A549 treated with RU486 at 1 μM for 4 hours (cell line): ENCODE data around the gene MYO7B. TPM values are rescaled to one million over a fixed set of nuclear protein-coding genes. Genes with fewer than 3 reads are reported as not detected.

Source experiments
- total RNA-seq: library from RNA; stranded (reverse); fragments of 200-300 nt; extraction: Qiagen RNA extraction; gene quantifications from 5 replicates; pipeline ENCODE4 v1.2.3, GENCODE V29; 2022; ENCODE audit warnings: low read depth

Gene MYO7B
- total RNA-seq: 0.09 to 0.28 TPM (median 0.22 TPM) in 4 of 5 replicates, not detected in the other

GRCh38 chr2:127535422-127535901 lies at the start of gene MYO7B:
Gene MYO7B (plus strand): TSS chr2:127535683. CDS start chr2:127559723, 24,040 bp downstream.

GRCh38 chr2:127526132-127527000 lies 9.1 kb upstream of the MYO7B start, which contains the start of gene IWS1:
Gene IWS1 (minus strand): TSS chr2:127526489. CDS start chr2:127526208, 281 bp downstream.

GRCh38 chr2:127645395-127646291 lies 110.2 kb downstream of the MYO7B start, which contains the start of gene GPR17:
Gene GPR17 (plus strand): TSS chr2:127646153. CDS start chr2:127650736, 4,583 bp downstream.

GRCh38 chr2:127675331-127676261 lies 140.1 kb downstream of the MYO7B start, which contains the start of gene LIMS2:
Gene LIMS2 (minus strand): TSS chr2:127675530. CDS start chr2:127675024, 506 bp downstream.

Other genes starting within 250 kb of the MYO7B start
- gene ERCC3, start 241.5 kb upstream of the MYO7B start, total RNA-seq: 45.4 to 52.8 TPM (median 48.7 TPM) in 5 replicates
- gene MAP3K2, start 147.7 kb upstream of the MYO7B start, total RNA-seq: 9.3 to 24.4 TPM (median 21.5 TPM) in 5 replicates
- gene PROC, start 117.3 kb upstream of the MYO7B start, total RNA-seq: 2.3 to 4.3 TPM (median 3.6 TPM) in 5 replicates
- gene IWS1, start 9.2 kb upstream of the MYO7B start, total RNA-seq: 40.6 to 48.8 TPM (median 41.1 TPM) in 5 replicates
- gene GPR17, start 110.5 kb downstream of the MYO7B start, total RNA-seq: 0.10 TPM in 1 of 5 replicates, not detected in the others
- gene LIMS2, start 139.8 kb downstream of the MYO7B start, total RNA-seq: 4.1 to 7.8 TPM (median 5.2 TPM) in 5 replicates
- gene SFT2D3, start 165.8 kb downstream of the MYO7B start, total RNA-seq: 3.8 to 7.0 TPM (median 6.1 TPM) in 5 replicates